HepG2 (cell line): ENCODE measurements around the gene SGMS1. TPM values are rescaled to one million over a fixed set of nuclear protein-coding genes. Genes with fewer than 3 reads are reported as not detected.

ENCODE experiments used
- ATAC-seq: fragments of 200-7000 bp; cut with Tn5 transposase; 3 replicates; pipeline ENCODE4 v1.9.1; 2020; ENCODE audit warnings: mild to moderate bottlenecking, moderate library complexity
- BruUV-seq: library from RNA; stranded (reverse); fragments of 400-500 nt; replicated peaks from 2 replicates; lab custom pipeline; 2021; lab: Mats Ljungman, UMichigan
- CTCF ChIA-PET: fragments of 300-600 bp; formaldehyde crosslinking; extraction: SDS; loops from one replicate; lab custom pipeline; 2021; ENCODE audit warnings: low total read pairs, inconsistent platforms, low intra/inter-chr PET ratio; lab: Yijun Ruan, JAX
- POLR2A ChIA-PET: fragments of 350-600 bp; sonication (Branson Sonifier 250); formaldehyde crosslinking; loops from one replicate; lab custom pipeline; 2020; ENCODE audit warnings: antibody characterized with exemption, inconsistent platforms; lab: Yijun Ruan, JAX
- DNase-seq: peaks from one replicate; pipeline ENCODE4 v3.0.0-alpha.2; 2015; ENCODE audit warnings: low spot score
- FAIRE-seq: peaks from 3 replicates; lab custom pipeline; 2011; peaks lifted over from hg19 to GRCh38; lab: Jason Lieb, UNC
- H2AFZ ChIP-seq: one replicate; pipeline ENCODE4 v1.6.1; 2011; ENCODE audit warnings: low read length, inconsistent platforms
- H3K27ac ChIP-seq: fragments of 300-600 bp; 3 replicates; pipeline ENCODE4 v1.8.0; 2011; ENCODE audit warnings: mixed run types, mild to moderate bottlenecking, mixed read lengths, low read length, inconsistent platforms; ENCODE audit not compliant: insufficient read depth; ENCODE audit errors: extremely low read length
- H3K27me3 ChIP-seq, 2 experiments: fragments of 200-600 bp in 1 of 2; 2 replicates in 1 of 2; 3 replicates in 1 of 2; pipeline versions ENCODE4 v1.6.0 to v1.8.0; 2011; ENCODE audit warnings: low read length in 2 of 2, mild to moderate bottlenecking in 2 of 2, moderate library complexity in 2 of 2, inconsistent platforms in 1 of 2; ENCODE audit not compliant: insufficient read depth in 2 of 2, control insufficient read depth in 1 of 2
- H3K36me3 ChIP-seq, 2 experiments: fragments of 200-600 bp in 1 of 2; replicated peaks in 1 of 2; 2 replicates in 1 of 2; 3 replicates in 1 of 2; pipeline versions ENCODE4 v1.5.1 to v1.8.0; 2011; ENCODE audit warnings: low read length in 2 of 2, inconsistent platforms in 1 of 2; ENCODE audit not compliant: insufficient read depth in 2 of 2, control insufficient read depth in 1 of 2
- H3K4me1 ChIP-seq: 2 replicates; pipeline ENCODE4 v1.5.1; 2012; ENCODE audit warnings: low read length, inconsistent platforms; ENCODE audit not compliant: insufficient read depth
- H3K4me2 ChIP-seq: 2 replicates; pipeline ENCODE4 v1.6.0; 2011; ENCODE audit warnings: low read depth, low read length, inconsistent platforms
- H3K4me3 ChIP-seq, 3 experiments: fragments of 200-600 bp in 1 of 3; sonication (generic), shearing (Covaris generic) in 1 of 3; replicated peaks in 1 of 3; 2 replicates each; pipeline ENCODE4 v1.5.1; 2011 to 2016; ENCODE audit warnings: low read length in 3 of 3, inconsistent platforms in 2 of 3, low read depth in 2 of 3, mild to moderate bottlenecking in 2 of 3, control low read depth in 1 of 3, mixed read lengths in 1 of 3; ENCODE audit not compliant: insufficient read depth in 1 of 3
- H3K79me2 ChIP-seq: one replicate; pipeline ENCODE4 v1.6.1; 2011; ENCODE audit warnings: low read length, inconsistent platforms; ENCODE audit not compliant: insufficient read depth
- H3K9ac ChIP-seq: 2 replicates; pipeline ENCODE4 v1.6.0; 2011; ENCODE audit warnings: mild to moderate bottlenecking, low read depth, low read length, inconsistent platforms; ENCODE audit not compliant: insufficient read depth
- H3K9me3 ChIP-seq: 2 replicates; pipeline ENCODE4 v1.5.1; 2012; ENCODE audit warnings: mild to moderate bottlenecking, low read length
- H4K20me1 ChIP-seq: 2 replicates; pipeline ENCODE4 v1.6.0; 2011; ENCODE audit warnings: inconsistent platforms, mild to moderate bottlenecking, low read length, moderate library complexity; ENCODE audit not compliant: insufficient read depth
- CEBPG ChIP-seq: IDR thresholded peaks from 2 replicates; pipeline ENCODE4 v1.6.1; 2016
- EP300 ChIP-seq, 3 experiments: sonication (generic) in 1 of 3; formaldehyde crosslinking in 1 of 3; IDR thresholded peaks; 2 replicates each; pipeline versions ENCODE4 v1.5.1 to v1.6.1; 2011 to 2020; ENCODE audit warnings: low read depth in 2 of 3, low read length in 2 of 3, borderline replicate concordance in 1 of 3, improper control_type of control experiment in 1 of 3, mild to moderate bottlenecking in 1 of 3, missing genetic modification reagents in 1 of 3, moderate library complexity in 1 of 3
- FOXA1 ChIP-seq, 2 experiments: fragments of 450-650 bp in 1 of 2; sonication (generic) in 1 of 2; formaldehyde crosslinking in 1 of 2; IDR thresholded peaks; 2 replicates each; pipeline versions ENCODE4 v1.4.0 to v1.6.1; 2016 to 2020; ENCODE audit warnings: missing genetic modification reagents in 1 of 2
- FOXA3 ChIP-seq: IDR thresholded peaks from 2 replicates; pipeline ENCODE4 v1.6.1; 2016; ENCODE audit warnings: missing genetic modification reagents, missing compliant biosample characterization
- FOXP1 ChIP-seq, 2 experiments: fragments of 450-650 bp in 1 of 2; IDR thresholded peaks; 2 replicates each; pipeline ENCODE4 v1.6.1; 2017 to 2018; ENCODE audit warnings: antibody characterized with exemption in 1 of 2
- GATAD2A ChIP-seq: IDR thresholded peaks from 2 replicates; pipeline ENCODE4 v1.6.1; 2016
- HMGA1 ChIP-seq: sonication (generic); formaldehyde crosslinking; conservative IDR thresholded peaks from 2 replicates; pipeline ENCODE4 v1.4.0; 2020; ENCODE audit warnings: missing genetic modification reagents
- JARID2 ChIP-seq: sonication (generic); formaldehyde crosslinking; IDR thresholded peaks from 2 replicates; pipeline ENCODE4 v1.8.1; 2023; ENCODE audit warnings: missing genetic modification reagents, inconsistent platforms; ENCODE audit not compliant: insufficient replicate concordance
- KLF16 ChIP-seq, 2 experiments: sonication (generic) in 1 of 2; formaldehyde crosslinking in 1 of 2; IDR thresholded peaks; 2 replicates each; pipeline versions ENCODE4 v1.6.1 to v1.8.0; 2016 to 2023; ENCODE audit warnings: missing genetic modification reagents in 2 of 2, missing compliant biosample characterization in 1 of 2
- RBM39 ChIP-seq: fragments of 200-400 bp; formaldehyde crosslinking; IDR thresholded peaks from one replicate; pipeline ENCODE4 v1.6.1; 2018; ENCODE audit warnings: antibody characterized with exemption, mild to moderate bottlenecking, low read depth, low read length; ENCODE audit not compliant: poor library complexity, severe bottlenecking
- ZEB1 ChIP-seq: IDR thresholded peaks from 2 replicates; pipeline ENCODE4 v1.6.1; 2012; ENCODE audit warnings: mild to moderate bottlenecking, low read depth, inconsistent platforms; ENCODE audit not compliant: insufficient replicate concordance
- ZNF44 ChIP-seq: sonication (generic); formaldehyde crosslinking; IDR thresholded peaks from 2 replicates; pipeline ENCODE4 v1.5.1; 2020; ENCODE audit warnings: mild to moderate bottlenecking, missing genetic modification reagents
- ZNF607 ChIP-seq: sonication (generic); formaldehyde crosslinking; IDR thresholded peaks from 2 replicates; pipeline ENCODE4 v1.5.1; 2020; ENCODE audit warnings: missing genetic modification reagents, mild to moderate bottlenecking, borderline replicate concordance
- WGBS: methylation state at CpG from one replicate; pipeline ENCODE4 v1.1.6; 2017; ENCODE audit warnings: low lambda C conversion rate; 5-methylcytosine and 5-hydroxymethylcytosine counted together
- in situ Hi-C: cut with HindIII; loops from 2 replicates; pipeline ENCODE4 v1.10.0; 2017; ENCODE audit warnings: low pct_unique_long_range_greater_than_20kb; ENCODE audit not compliant: extremely low pct_ligation_motif_present
- intact Hi-C: fragments of 100-400 bp; cut with micrococcal nuclease; formaldehyde crosslinking; loops from one replicate; pipeline ENCODE4 v1.10.0; 2022; ENCODE audit not compliant: unreplicated experiment
- polyA plus RNA-seq, 8 experiments: library from polyadenylated mRNA; depleted of rRNA in 3 of 8; stranded (reverse) in 7 of 8; unstranded in 1 of 8; fragments of >200 nt; fragmentation: Illumina TruSeq in 4 of 8; extraction: Trizol in 4 of 8; gene quantifications; 2 replicates each; pipeline versions ENCODE4 v1.2.1 to v1.2.3, GENCODE V29; 2011 to 2016; ENCODE audit warnings: low read depth in 4 of 8, missing spikeins in 1 of 8, mixed read lengths in 1 of 8; ENCODE audit not compliant: insufficient read depth in 1 of 8
- total RNA-seq, 5 experiments: library from RNA; depleted of rRNA; stranded (reverse); fragments of >200 nt; fragmentation: Illumina TruSeq; extraction: Trizol; gene quantifications; 2 replicates each; pipeline ENCODE4 v1.2.3, GENCODE V29; 2016; ENCODE audit warnings: low read depth in 1 of 5
- TF ChIP-seq, protein P1 (sequence below): sonication (generic); formaldehyde crosslinking; IDR thresholded peaks from 2 replicates; pipeline ENCODE4 v1.4.0; 2020; ENCODE audit warnings: missing genetic modification reagents, borderline replicate concordance
- TF ChIP-seq, protein P2 (sequence below): sonication (generic); formaldehyde crosslinking; IDR thresholded peaks from 2 replicates; pipeline ENCODE4 v1.4.0; 2020; ENCODE audit warnings: missing genetic modification reagents

Gene SGMS1
- total and polyA plus RNA-seq, 2 of the 13 experiments (the other 11 are each of a cell fraction or from before 2014, with no cell fraction given), result 6.5 to 15.1 TPM

DNA sequence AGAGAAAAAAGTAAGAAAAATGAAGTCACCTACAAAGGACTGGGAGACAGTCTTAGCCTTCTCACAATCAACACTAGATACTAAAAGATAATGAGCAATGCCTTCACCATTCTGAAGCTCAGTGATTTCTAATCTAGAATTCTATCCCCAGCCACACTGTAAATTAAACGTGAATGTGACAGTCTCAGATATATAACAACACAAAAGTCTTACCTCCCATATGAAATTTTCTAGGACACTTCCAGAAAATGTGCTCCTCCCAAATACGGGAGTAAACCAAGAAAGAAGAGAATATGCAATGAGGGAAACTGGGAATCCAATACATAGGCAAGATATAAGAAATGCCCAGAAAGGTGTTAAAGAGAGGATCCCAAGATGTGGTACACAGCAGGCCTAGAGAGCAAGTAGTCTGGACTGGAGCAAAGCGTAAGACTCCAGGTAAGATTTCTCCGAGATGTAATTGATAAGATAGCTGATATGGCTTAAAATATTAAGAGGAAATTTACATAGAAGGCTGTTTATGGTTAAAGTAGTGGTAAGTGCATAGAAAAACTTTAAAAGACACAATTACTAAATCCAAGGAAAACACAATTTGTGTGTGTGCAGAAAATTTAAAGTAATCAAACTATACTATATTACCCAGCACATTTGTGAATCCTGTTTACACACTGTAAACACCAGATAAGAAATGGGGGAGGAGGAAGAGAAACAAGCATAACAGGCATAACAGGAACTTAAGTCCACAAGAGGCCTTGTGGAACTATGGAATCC, 44.1 kb downstream of the SGMS1 start:
- H4K20me1 ChIP-seq, result no peaks in the 10 kb centered on the region
- intact Hi-C loops, result loop anchor here (5.0 kb wide), 1 partner anchor 623 kb away; no protein-coding TSS in a partner anchor
- ChIA-PET CTCF (no interaction called here), POLR2A (no interaction called here)
- H3K4me3 ChIP-seq, result no peak overlapping the region
- no peak overlapping the region for H3K4me2 ChIP-seq
- no peaks in the 10 kb centered on the region; a peak in 1 of 5 replicates for H3K36me3 ChIP-seq
- DNase-seq (no peak), ATAC-seq (no peak), FAIRE-seq (no peak)
- peaks cover 6% of the 10 kb centered on the region for H3K79me2 ChIP-seq
- no peaks in the 10 kb centered on the region for H3K9me3 ChIP-seq
- H3K27ac ChIP-seq, result no peak overlapping the region
- BruUV-seq, result no TSS peak
- no peak overlapping the region for H2AFZ ChIP-seq
- H3K27me3 ChIP-seq, result no peaks in the 10 kb centered on the region
- in situ Hi-C loops, result no loop called here
- H3K4me1 ChIP-seq, result peaks cover 34% of the 10 kb centered on the region
- H3K9ac ChIP-seq, result no peak overlapping the region
- WGBS, result 96% methylated on average over 4 of the region's 4 CpGs
- TF ChIP-seq RBM39, result no peak
- TF ChIP-seq JARID2, result no peak
- peak; percentile 83 for TF ChIP-seq FOXA3 (CRISPR knock-in tag)
- TF ChIP-seq, protein P1, sequence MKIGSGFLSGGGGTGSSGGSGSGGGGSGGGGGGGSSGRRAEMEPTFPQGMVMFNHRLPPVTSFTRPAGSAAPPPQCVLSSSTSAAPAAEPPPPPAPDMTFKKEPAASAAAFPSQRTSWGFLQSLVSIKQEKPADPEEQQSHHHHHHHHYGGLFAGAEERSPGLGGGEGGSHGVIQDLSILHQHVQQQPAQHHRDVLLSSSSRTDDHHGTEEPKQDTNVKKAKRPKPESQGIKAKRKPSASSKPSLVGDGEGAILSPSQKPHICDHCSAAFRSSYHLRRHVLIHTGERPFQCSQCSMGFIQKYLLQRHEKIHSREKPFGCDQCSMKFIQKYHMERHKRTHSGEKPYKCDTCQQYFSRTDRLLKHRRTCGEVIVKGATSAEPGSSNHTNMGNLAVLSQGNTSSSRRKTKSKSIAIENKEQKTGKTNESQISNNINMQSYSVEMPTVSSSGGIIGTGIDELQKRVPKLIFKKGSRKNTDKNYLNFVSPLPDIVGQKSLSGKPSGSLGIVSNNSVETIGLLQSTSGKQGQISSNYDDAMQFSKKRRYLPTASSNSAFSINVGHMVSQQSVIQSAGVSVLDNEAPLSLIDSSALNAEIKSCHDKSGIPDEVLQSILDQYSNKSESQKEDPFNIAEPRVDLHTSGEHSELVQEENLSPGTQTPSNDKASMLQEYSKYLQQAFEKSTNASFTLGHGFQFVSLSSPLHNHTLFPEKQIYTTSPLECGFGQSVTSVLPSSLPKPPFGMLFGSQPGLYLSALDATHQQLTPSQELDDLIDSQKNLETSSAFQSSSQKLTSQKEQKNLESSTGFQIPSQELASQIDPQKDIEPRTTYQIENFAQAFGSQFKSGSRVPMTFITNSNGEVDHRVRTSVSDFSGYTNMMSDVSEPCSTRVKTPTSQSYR, result 0 out of 2 replicates have a peak, but pooled peaks have one; percentile 52
- no peak for TF ChIP-seq ZNF607 (CRISPR knock-in tag)
- no peak for TF ChIP-seq CEBPG (CRISPR knock-in tag)
- TF ChIP-seq GATAD2A (CRISPR knock-in tag), result peak; percentile 61
- peak; percentile 52; the same call in 1 of the 2 replicates for TF ChIP-seq FOXA1 (IDR thresholded peaks at IDR 0.05)
- TF ChIP-seq FOXA1 (CRISPR knock-in tag; IDR thresholded peaks at IDR 0.05), result peak; percentile 45; the same call in 1 of the 2 replicates
- TF ChIP-seq, protein P2, sequence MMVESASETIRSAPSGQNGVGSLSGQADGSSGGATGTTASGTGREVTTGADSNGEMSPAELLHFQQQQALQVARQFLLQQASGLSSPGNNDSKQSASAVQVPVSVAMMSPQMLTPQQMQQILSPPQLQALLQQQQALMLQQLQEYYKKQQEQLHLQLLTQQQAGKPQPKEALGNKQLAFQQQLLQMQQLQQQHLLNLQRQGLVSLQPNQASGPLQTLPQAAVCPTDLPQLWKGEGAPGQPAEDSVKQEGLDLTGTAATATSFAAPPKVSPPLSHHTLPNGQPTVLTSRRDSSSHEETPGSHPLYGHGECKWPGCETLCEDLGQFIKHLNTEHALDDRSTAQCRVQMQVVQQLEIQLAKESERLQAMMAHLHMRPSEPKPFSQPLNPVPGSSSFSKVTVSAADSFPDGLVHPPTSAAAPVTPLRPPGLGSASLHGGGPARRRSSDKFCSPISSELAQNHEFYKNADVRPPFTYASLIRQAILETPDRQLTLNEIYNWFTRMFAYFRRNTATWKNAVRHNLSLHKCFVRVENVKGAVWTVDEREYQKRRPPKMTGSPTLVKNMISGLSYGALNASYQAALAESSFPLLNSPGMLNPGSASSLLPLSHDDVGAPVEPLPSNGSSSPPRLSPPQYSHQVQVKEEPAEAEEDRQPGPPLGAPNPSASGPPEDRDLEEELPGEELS (CRISPR knock-in tag), result 0 out of 2 replicates have a peak, but pooled peaks have one; percentile 27
- 0 out of 4 replicates have a peak, but pooled peaks of 1 of the 2 experiments have one; percentile 4 for TF ChIP-seq EP300 (IDR thresholded peaks at IDR 0.05; ENCODE audit: low read depth in 2 of 2, low read length in 2 of 2)
- no peak for TF ChIP-seq EP300 (CRISPR knock-in tag; IDR thresholded peaks at IDR 0.05; ENCODE audit: borderline replicate concordance)
- TF ChIP-seq ZNF44 (CRISPR knock-in tag), result no peak
- TF ChIP-seq ZEB1, result no peak
- no peak for TF ChIP-seq KLF16 (CRISPR knock-in tag; IDR thresholded peaks at IDR 0.05)
- TF ChIP-seq FOXP1 (IDR thresholded peaks at IDR 0.05), result no peak
- peak; percentile 79 for TF ChIP-seq FOXP1 (CRISPR knock-in tag; IDR thresholded peaks at IDR 0.05)
- no peak for TF ChIP-seq HMGA1 (CRISPR knock-in tag)
